SK-MEL-5 (cell line): Measurements from ENCODE around the gene PDE1C. TPM values are rescaled to one million over a fixed set of nuclear protein-coding genes. Genes with fewer than 3 reads are reported as not detected.

Source experiments
- DNase-seq: peaks from one replicate; pipeline ENCODE4 v3.0.0-alpha.2; 2016; ENCODE audit warnings: low read depth, low spot score
- in situ Hi-C: cut with HindIII; loops from 2 replicates; pipeline ENCODE4 v1.10.0; 2016; ENCODE audit warnings: low sequenced_read_pairs, high pct_unique_total_duplicates, low pct_unique_long_range_greater_than_20kb
- total RNA-seq: library from RNA; depleted of rRNA; stranded (reverse); fragments of >200 nt; shearing (Covaris generic); gene quantifications from 2 replicates; pipeline ENCODE4 v1.2.3, GENCODE V29; 2014

Gene PDE1C
- total RNA-seq, 1 experiment from 2014 or later = 0.69 TPM

GRCh38 chr7:31974351-31974750, 95.9 kb downstream of the PDE1C start:
- in situ Hi-C loops = no loop called here
- DNase-seq = no peak

- in situ Hi-C loops = no loop called here
- no peak for DNase-seq
Measured at GRCh38 chr7:31971049-31971667, 99.0 kb downstream of the PDE1C start.

- no peak for DNase-seq
- in situ Hi-C loops = no loop called here
Measured at GRCh38 chr7:31970501-31970900, 99.7 kb downstream of the PDE1C start.

- in situ Hi-C loops = no loop called here
- no peak for DNase-seq
Measured at GRCh38 chr7:31963569-31964175, 106.5 kb downstream of the PDE1C start.

GRCh38 chr7:31962246-31962645, 108.0 kb downstream of the PDE1C start:
- DNase-seq = no peak
- in situ Hi-C loops = no loop called here

- DNase-seq = no peak
- in situ Hi-C loops = no loop called here
Measured at GRCh38 chr7:31958226-31958625, 112.0 kb downstream of the PDE1C start.

- in situ Hi-C loops = no loop called here
- no peak for DNase-seq
Measured at GRCh38 chr7:31957756-31958155, 112.5 kb downstream of the PDE1C start.

- DNase-seq = no peak
- in situ Hi-C loops = no loop called here
Measured at GRCh38 chr7:31957090-31957720, 113.0 kb downstream of the PDE1C start.

GRCh38 chr7:31955641-31956040, 114.6 kb downstream of the PDE1C start:
- in situ Hi-C loops = no loop called here
- no peak for DNase-seq

GRCh38 chr7:31955021-31955420, 115.2 kb downstream of the PDE1C start:
- in situ Hi-C loops = no loop called here
- DNase-seq = no peak

GRCh38 chr7:31954500-31954899, 115.7 kb downstream of the PDE1C start:
- in situ Hi-C loops = no loop called here
- DNase-seq = no peak

- in situ Hi-C loops = no loop called here
- no peak for DNase-seq
Measured at GRCh38 chr7:31953432-31953831, 116.8 kb downstream of the PDE1C start.

GRCh38 chr7:31950091-31950755, 120.0 kb downstream of the PDE1C start:
- no peak for DNase-seq
- in situ Hi-C loops = no loop called here

GRCh38 chr7:31948029-31948428, 122.2 kb downstream of the PDE1C start:
- DNase-seq = no peak
- in situ Hi-C loops = no loop called here

GRCh38 chr7:31940167-31940566, 130.0 kb downstream of the PDE1C start:
- DNase-seq = no peak
- in situ Hi-C loops = no loop called here

- no peak for DNase-seq
Measured at GRCh38 chr7:31939076-31939475, 131.1 kb downstream of the PDE1C start.

GRCh38 chr7:31938650-31939049, 131.6 kb downstream of the PDE1C start:
- in situ Hi-C loops = no loop called here

More at GRCh38 chr7:31939076-31939475, 131.1 kb downstream of the PDE1C start:
- in situ Hi-C loops = no loop called here

GRCh38 chr7:31937982-31938381, 132.2 kb downstream of the PDE1C start:
- DNase-seq = no peak

More at GRCh38 chr7:31938650-31939049, 131.6 kb downstream of the PDE1C start:
- DNase-seq = peak; percentile 33

More at GRCh38 chr7:31937982-31938381, 132.2 kb downstream of the PDE1C start:
- in situ Hi-C loops = no loop called here
